ENCODE measurements around the gene GPC6. TPM values are rescaled to one million over a fixed set of nuclear protein-coding genes. Genes with fewer than 3 reads are reported as not detected.

The GPC6 gene
- total RNA-seq, 3 donors from 2014 or later (not counting 1 experiment from before 2014, with no cell fraction given) = not detected

DNA sequence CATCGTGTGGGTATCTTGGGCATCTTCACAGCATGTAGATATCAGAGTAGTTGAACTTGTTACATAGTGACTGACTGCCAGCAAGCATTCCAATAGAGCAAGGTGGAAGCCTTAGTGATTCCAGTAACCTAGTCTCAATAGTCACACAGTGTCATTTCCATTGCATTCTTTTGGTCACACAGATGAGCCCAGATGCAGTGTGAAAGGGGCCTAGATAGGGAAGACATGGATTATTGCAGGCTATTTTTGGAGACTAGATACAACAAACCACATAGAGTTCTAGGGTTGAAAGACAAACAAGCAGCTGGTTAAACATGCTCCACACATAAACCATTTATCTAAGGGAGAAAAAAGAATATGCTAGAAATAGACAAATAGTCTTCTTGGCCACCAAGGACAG is 699.4 kb downstream of the GPC6 start:
- TF ChIP-seq, protein P1, sequence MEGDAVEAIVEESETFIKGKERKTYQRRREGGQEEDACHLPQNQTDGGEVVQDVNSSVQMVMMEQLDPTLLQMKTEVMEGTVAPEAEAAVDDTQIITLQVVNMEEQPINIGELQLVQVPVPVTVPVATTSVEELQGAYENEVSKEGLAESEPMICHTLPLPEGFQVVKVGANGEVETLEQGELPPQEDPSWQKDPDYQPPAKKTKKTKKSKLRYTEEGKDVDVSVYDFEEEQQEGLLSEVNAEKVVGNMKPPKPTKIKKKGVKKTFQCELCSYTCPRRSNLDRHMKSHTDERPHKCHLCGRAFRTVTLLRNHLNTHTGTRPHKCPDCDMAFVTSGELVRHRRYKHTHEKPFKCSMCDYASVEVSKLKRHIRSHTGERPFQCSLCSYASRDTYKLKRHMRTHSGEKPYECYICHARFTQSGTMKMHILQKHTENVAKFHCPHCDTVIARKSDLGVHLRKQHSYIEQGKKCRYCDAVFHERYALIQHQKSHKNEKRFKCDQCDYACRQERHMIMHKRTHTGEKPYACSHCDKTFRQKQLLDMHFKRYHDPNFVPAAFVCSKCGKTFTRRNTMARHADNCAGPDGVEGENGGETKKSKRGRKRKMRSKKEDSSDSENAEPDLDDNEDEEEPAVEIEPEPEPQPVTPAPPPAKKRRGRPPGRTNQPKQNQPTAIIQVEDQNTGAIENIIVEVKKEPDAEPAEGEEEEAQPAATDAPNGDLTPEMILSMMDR (IDR thresholded peaks at IDR 0.05) = no peak
- Histone ChIP-seq H3K27me3 (ENCODE audit: control insufficient read depth, insufficient read depth, low read length) (no peaks in the 10 kb centered on the region), H3K4me1 (ENCODE audit: control insufficient read depth, insufficient read depth, low read length) (no peaks in the 10 kb centered on the region), H3K9me3 (ENCODE audit: control insufficient read depth, insufficient read depth, low read length) (no peaks in the 10 kb centered on the region), H3K36me3 (ENCODE audit: control insufficient read depth, insufficient read depth, low read length) (no peaks in the 10 kb centered on the region), H3K4me3 (ENCODE audit: low read length) (no peak overlapping the region), H3K27ac (ENCODE audit: low read length) (no peak overlapping the region)
- ATAC-seq (no peak), DNase-seq (no peak)
- peaks cover 2 to 4% of the 10 kb centered on the region in 2 donors for H3K9me3 Mint-ChIP-seq
- WGBS (ENCODE audit: insufficient coverage) = 67% methylated on average over 1 of the region's 1 CpG
- H3K27me3 Mint-ChIP-seq (ENCODE audit: low read depth in 2 of 2) = no peaks in the 10 kb centered on the region
- intact Hi-C loops (cut with micrococcal nuclease) = no loop called here
- H3K4me3 Mint-ChIP-seq = no peak overlapping the region
- H3K36me3 Mint-ChIP-seq = no peaks in the 10 kb centered on the region
- no peak overlapping the region for H3K27ac Mint-ChIP-seq
- H3K4me1 Mint-ChIP-seq = no peaks in the 10 kb centered on the region

- H3K27me3 Mint-ChIP-seq (ENCODE audit: low read depth in 2 of 2) = no peaks in the 10 kb centered on the region
- ATAC-seq = no peak
- H3K36me3 ChIP-seq (ENCODE audit: control insufficient read depth, insufficient read depth, low read length) = no peaks in the 10 kb centered on the region
- no peak for DNase-seq
- H3K4me3 Mint-ChIP-seq = no peak overlapping the region
- no peaks in the 10 kb centered on the region for H3K36me3 Mint-ChIP-seq
- intact Hi-C loops (cut with micrococcal nuclease) = no loop called here
- H3K27ac Mint-ChIP-seq = no peak overlapping the region
- H3K4me1 ChIP-seq (ENCODE audit: control insufficient read depth, insufficient read depth, low read length) = no peaks in the 10 kb centered on the region
- H3K4me1 Mint-ChIP-seq = no peaks in the 10 kb centered on the region
- TF ChIP-seq, protein P1 (IDR thresholded peaks at IDR 0.05) = no peak
- H3K27me3 ChIP-seq (ENCODE audit: control insufficient read depth, insufficient read depth, low read length) = no peaks in the 10 kb centered on the region
- no peak overlapping the region for H3K4me3 ChIP-seq (ENCODE audit: low read length)
- no peaks in the 10 kb centered on the region for H3K9me3 ChIP-seq (ENCODE audit: control insufficient read depth, insufficient read depth, low read length)
- WGBS (ENCODE audit: insufficient coverage) = no CpG with 5 or more reads among the region's 1 CpG
- peaks cover 5 to 6% of the 10 kb centered on the region in 2 donors for H3K9me3 Mint-ChIP-seq
- no peak overlapping the region for H3K27ac ChIP-seq (ENCODE audit: low read length)
These were observed 699.8 kb downstream of the GPC6 start for GRCh38 chr13:93926425-93926824.

GRCh38 chr13:93927431-93927830 is 700.8 kb downstream of the GPC6 start:
- H3K4me3 ChIP-seq (ENCODE audit: low read length) = no peak overlapping the region
- no peaks in the 10 kb centered on the region for H3K27me3 ChIP-seq (ENCODE audit: control insufficient read depth, insufficient read depth, low read length)
- DNase-seq (no peak), ATAC-seq (no peak)
- H3K9me3 Mint-ChIP-seq = peaks cover 3 to 6% of the 10 kb centered on the region in 2 donors
- H3K27me3 Mint-ChIP-seq (ENCODE audit: low read depth in 2 of 2) = no peaks in the 10 kb centered on the region
- H3K27ac Mint-ChIP-seq = no peak overlapping the region
- TF ChIP-seq, protein P1 (IDR thresholded peaks at IDR 0.05) = no peak
- no peak overlapping the region for H3K4me3 Mint-ChIP-seq
- intact Hi-C loops (cut with micrococcal nuclease) = no loop called here
- H3K36me3 ChIP-seq (ENCODE audit: control insufficient read depth, insufficient read depth, low read length) = no peaks in the 10 kb centered on the region
- no peaks in the 10 kb centered on the region for H3K9me3 ChIP-seq (ENCODE audit: control insufficient read depth, insufficient read depth, low read length)
- no peaks in the 10 kb centered on the region for H3K4me1 ChIP-seq (ENCODE audit: control insufficient read depth, insufficient read depth, low read length)
- no peaks in the 10 kb centered on the region for H3K36me3 Mint-ChIP-seq
- no CpG with 5 or more reads among the region's 1 CpG for WGBS (ENCODE audit: insufficient coverage)
- no peak overlapping the region for H3K27ac ChIP-seq (ENCODE audit: low read length)
- no peaks in the 10 kb centered on the region for H3K4me1 Mint-ChIP-seq

- no peaks in the 10 kb centered on the region for H3K27me3 Mint-ChIP-seq (ENCODE audit: low read depth in 2 of 2)
- peaks cover 3 to 6% of the 10 kb centered on the region in 2 donors for H3K9me3 Mint-ChIP-seq
- ATAC-seq (no peak), DNase-seq (no peak)
- H3K27ac Mint-ChIP-seq = no peak overlapping the region
- H3K9me3 ChIP-seq (ENCODE audit: control insufficient read depth, insufficient read depth, low read length) = no peaks in the 10 kb centered on the region
- H3K4me3 Mint-ChIP-seq = no peak overlapping the region
- TF ChIP-seq, protein P1 (IDR thresholded peaks at IDR 0.05) = no peak
- no peaks in the 10 kb centered on the region for H3K36me3 ChIP-seq (ENCODE audit: control insufficient read depth, insufficient read depth, low read length)
- no peaks in the 10 kb centered on the region for H3K36me3 Mint-ChIP-seq
- no peak overlapping the region for H3K4me3 ChIP-seq (ENCODE audit: low read length)
- 90% methylated on average over 2 of the region's 3 CpGs for WGBS (ENCODE audit: insufficient coverage)
- no peaks in the 10 kb centered on the region for H3K4me1 ChIP-seq (ENCODE audit: control insufficient read depth, insufficient read depth, low read length)
- intact Hi-C loops (cut with micrococcal nuclease) = no loop called here
- H3K4me1 Mint-ChIP-seq = no peaks in the 10 kb centered on the region
- H3K27ac ChIP-seq (ENCODE audit: low read length) = no peak overlapping the region
- no peaks in the 10 kb centered on the region for H3K27me3 ChIP-seq (ENCODE audit: control insufficient read depth, insufficient read depth, low read length)
These were observed 706.3 kb downstream of the GPC6 start for GRCh38 chr13:93932901-93933300.

Measured in natural killer cell (primary cell).